NCI-H2171 (cell line): ENCODE results near the gene CIAO2B.
"Not testable (repeated sequence)": the region's sequence is repeated elsewhere in the genome, so short reads cannot be mapped to it uniquely, and the experiment has no call there.

ENCODE experiments used
- DNase-seq: peaks from one replicate; lab custom pipeline; 2025; lab: John Stamatoyannopoulos, UW

CIAO2B gene

GRCh38 chr16:66936889-66937554 is 2.8 kb upstream of the CIAO2B start:
- DNase-seq: no peak

GRCh38 chr16:66936462-66936861 is 2.3 kb upstream of the CIAO2B start:
- no peak for DNase-seq

GRCh38 chr16:66935314-66936011 is 1.3 kb upstream of the CIAO2B start, which contains the start of gene CES2:
TSS of gene CES2 (plus strand) at chr16:66935516. CDS start at chr16:66935636, 120 bp downstream.
- DNase-seq: no peak

GRCh38 chr16:66934839-66935313 is 674 bp upstream of the CIAO2B start:
- DNase-seq: not testable (repeated sequence)

GRCh38 chr16:66933776-66934137 is 445 bp downstream of the CIAO2B start:
- no peak for DNase-seq

- no peak for DNase-seq
These were observed 2.1 kb downstream of the CIAO2B start for GRCh38 chr16:66932076-66932475.

- no peak for DNase-seq
These were observed 2.5 kb downstream of the CIAO2B start for GRCh38 chr16:66931665-66932064.

- DNase-seq: no peak
These were observed 4.0 kb downstream of the CIAO2B start for GRCh38 chr16:66930189-66930588.

GRCh38 chr16:66928702-66929388 is 5.4 kb downstream of the CIAO2B start:
- no peak for DNase-seq

GRCh38 chr16:66927918-66928649 is 6.1 kb downstream of the CIAO2B start:
- no peak for DNase-seq

- DNase-seq: no peak
These were observed 7.2 kb downstream of the CIAO2B start for GRCh38 chr16:66926961-66927436.

GRCh38 chr16:66926171-66926947 is 7.8 kb downstream of the CIAO2B start:
- DNase-seq: no peak

- no peak for DNase-seq
These were observed 8.8 kb downstream of the CIAO2B start, which contains the start of gene RRAD for GRCh38 chr16:66925322-66925840. TSS of gene RRAD (minus strand) at chr16:66925535. CDS start at chr16:66925179, 356 bp downstream.

GRCh38 chr16:66924527-66925321 is 9.5 kb downstream of the CIAO2B start:
- DNase-seq: no peak

GRCh38 chr16:66923866-66924265 is 10.3 kb downstream of the CIAO2B start:
- DNase-seq: peak; percentile 22

- peak; percentile 93 for DNase-seq
These were observed 10.9 kb downstream of the CIAO2B start for GRCh38 chr16:66923247-66923731.

GRCh38 chr16:66921729-66922450 is 12.3 kb downstream of the CIAO2B start:
- DNase-seq: no peak

- no peak for DNase-seq
These were observed 13.1 kb downstream of the CIAO2B start for GRCh38 chr16:66920924-66921680.

GRCh38 chr16:66920299-66920590 is 14.0 kb downstream of the CIAO2B start:
- DNase-seq: no peak
